Panc1 (cell line): ENCODE results near the gene DNM3.

Source experiments
- CTCF ChIP-seq: fragments of 450-650 bp; IDR thresholded peaks from 2 replicates; pipeline ENCODE4 v1.5.1; 2017; ENCODE audit warnings: mild to moderate bottlenecking
- POLR2AphosphoS5 ChIP-seq: IDR thresholded peaks from 2 replicates; pipeline ENCODE4 v1.6.1; 2012; ENCODE audit warnings: mild to moderate bottlenecking, low read depth, low read length, moderate library complexity
- REST ChIP-seq, 2 experiments: IDR thresholded peaks; 2 replicates each; pipeline ENCODE4 v1.6.1; 2011 to 2012; ENCODE audit warnings: low read depth in 2 of 2, control low read depth in 1 of 2, low read length in 1 of 2, mild to moderate bottlenecking in 1 of 2, moderate library complexity in 1 of 2; ENCODE audit not compliant: insufficient read depth in 1 of 2
- SIN3A ChIP-seq: IDR thresholded peaks from 2 replicates; pipeline ENCODE4 v1.6.1; 2012; ENCODE audit warnings: low read depth, mild to moderate bottlenecking, low read length, moderate library complexity, borderline replicate concordance; ENCODE audit not compliant: insufficient read depth

- TF ChIP-seq CTCF: no peak
- no peak for TF ChIP-seq REST (IDR thresholded peaks at IDR 0.05; ENCODE audit: insufficient read depth in 1 of 2, low read depth in 2 of 2, low read length in 1 of 2)
- no peak for TF ChIP-seq SIN3A
- TF ChIP-seq POLR2AphosphoS5: no peak
Observed at GRCh38 chr1:171794085-171794484, 47.2 kb upstream of the DNM3 start.
